GM12892 (cell line): ENCODE results near the gene ANKRD10.

Experiments
- POLR2A ChIP-seq: IDR thresholded peaks from 2 replicates; pipeline ENCODE4 v1.6.1; 2011; ENCODE audit warnings: low read depth, low read length, control low read depth
- POLR2AphosphoS5 ChIP-seq: IDR thresholded peaks from 2 replicates; pipeline ENCODE4 v1.6.1; 2011; ENCODE audit warnings: low read depth, low read length, control low read depth
- TAF1 ChIP-seq: IDR thresholded peaks from 2 replicates; pipeline ENCODE4 v1.6.1; 2011; ENCODE audit warnings: low read depth, mild to moderate bottlenecking, control low read depth, low read length, borderline replicate concordance

GRCh38 chr13:110832531-110832930, 82.3 kb downstream of the ANKRD10 start:
- TF ChIP-seq POLR2AphosphoS5 (no peak), POLR2A (no peak), TAF1 (no peak)
